ENCODE results near the gene PLET1. TPM values are rescaled to one million over a fixed set of nuclear protein-coding genes. Genes with fewer than 3 reads are reported as not detected.

PLET1 gene
- total RNA-seq (not detected), polyA plus RNA-seq (not detected)
- long read RNA-seq, donor 1, result 0 reads
- long read RNA-seq, donor 2, result 0 reads
- long read RNA-seq, donor 3, result 0 reads
- long read RNA-seq, donor 4, result 0 reads
- long read RNA-seq, donor 5, partial matches to known transcripts, result 0 of 1 reads
- long read RNA-seq, donor 5, other reads (novel, unspliced or antisense), result 1 of 1 reads
- long read RNA-seq, donor 6, result 0 reads
- long read RNA-seq, donor 7, result 0 reads
- long read RNA-seq, donor 8, partial matches to known transcripts, result 8 of 8 reads
- long read RNA-seq, donor 8, other reads (novel, unspliced or antisense), result 0 of 8 reads
- long read RNA-seq, donor 9, result 0 reads
- long read RNA-seq, donor 10, result 0 reads

- no peak within 1 kb of the TSS for H3K4me3 ChIP-seq
- H3K9me3 ChIP-seq (replicated peaks in 1 of 3), result no peaks in the 10 kb centered on the region
- peaks cover 4 to 5% of the 10 kb centered on the region in 2 donors for H3K4me1 ChIP-seq (replicated peaks in 1 of 2)
- WGBS, 4 donors, result 92 to 100% (median 98%) methylated on average over 2 of the region's 2 CpGs
- no peak within 1 kb of the TSS for H3K27ac ChIP-seq
- peak in 1 of 7 donors; percentile 5 for DNase-seq
- no peaks in the 10 kb centered on the region for H3K36me3 ChIP-seq (replicated peaks in 1 of 2)
- TF ChIP-seq POLR2A (IDR thresholded peaks at IDR 0.05) (no peak), CTCF (IDR thresholded peaks at IDR 0.05) (no peak)
- intact Hi-C loops (cut with DNase I), result no loop called here
- H3K27me3 ChIP-seq, result no peaks in the 10 kb centered on the region
These were observed at the start of gene PLET1 for GRCh38 chr11:112260490-112260889. Gene PLET1, minus strand, starts transcription at chr11:112260860. Its CDS starts 271 bp downstream, at chr11:112260589.

GRCh38 chr11:112310419-112310818, 49.8 kb upstream of the PLET1 start:
- Histone ChIP-seq H3K4me1 (replicated peaks in 1 of 2) (peaks cover 0 to 4% of the 10 kb centered on the region in 2 donors), H3K27ac (no peak overlapping the region), H3K36me3 (replicated peaks in 1 of 2) (no peaks in the 10 kb centered on the region), H3K4me3 (no peak overlapping the region), H3K27me3 (no peaks in the 10 kb centered on the region), H3K9me3 (replicated peaks in 1 of 3) (no peaks in the 10 kb centered on the region)
- DNase-seq, result no peak
- TF ChIP-seq POLR2A (IDR thresholded peaks at IDR 0.05) (no peak), CTCF (IDR thresholded peaks at IDR 0.05) (no peak)
- intact Hi-C loops (cut with DNase I), result no loop called here
- WGBS, 4 donors, result 56 to 66% (median 59%) methylated on average over 2 of the region's 2 CpGs

GRCh38 chr11:112308651-112309050, 48.0 kb upstream of the PLET1 start:
- no peak overlapping the region for H3K4me3 ChIP-seq
- H3K4me1 ChIP-seq (replicated peaks in 1 of 2), result peaks cover 0 to 4% of the 10 kb centered on the region in 2 donors
- no peaks in the 10 kb centered on the region for H3K36me3 ChIP-seq (replicated peaks in 1 of 2)
- WGBS, 4 donors, result 88 to 92% (median 92%) methylated on average over 2 of the region's 2 CpGs
- no peak for DNase-seq
- H3K9me3 ChIP-seq (replicated peaks in 1 of 3), result no peaks in the 10 kb centered on the region
- H3K27ac ChIP-seq, result no peak overlapping the region
- TF ChIP-seq CTCF (IDR thresholded peaks at IDR 0.05) (no peak), POLR2A (IDR thresholded peaks at IDR 0.05) (no peak)
- no peaks in the 10 kb centered on the region for H3K27me3 ChIP-seq
- intact Hi-C loops (cut with DNase I), result loop anchor here in 1 of 2 donors (10.0 kb wide), 1 partner anchor 146 kb away; no protein-coding TSS in a partner anchor

- DNase-seq, result no peak
- TF ChIP-seq POLR2A (IDR thresholded peaks at IDR 0.05) (no peak), CTCF (IDR thresholded peaks at IDR 0.05) (no peak)
- Histone ChIP-seq H3K27me3 (no peaks in the 10 kb centered on the region), H3K4me1 (replicated peaks in 1 of 2) (peaks cover under 1 to 8% of the 10 kb centered on the region in 2 donors), H3K9me3 (replicated peaks in 1 of 3) (no peaks in the 10 kb centered on the region), H3K36me3 (replicated peaks in 1 of 2) (no peaks in the 10 kb centered on the region), H3K4me3 (no peak overlapping the region), H3K27ac (no peak overlapping the region)
- intact Hi-C loops (cut with DNase I), result loop anchor here in 1 of 2 donors (10.0 kb wide), 1 partner anchor 147 kb away; no protein-coding TSS in a partner anchor
These were observed 47.0 kb upstream of the PLET1 start for GRCh38 chr11:112307616-112308015.

Measured in adrenal gland (tissue), 19 donors.